H9 (cell line): ENCODE results near the gene SPATA18. TPM values are rescaled to one million over a fixed set of nuclear protein-coding genes. Genes with fewer than 3 reads are reported as not detected.

Experiments used
- DNase-seq: peaks from one replicate; pipeline ENCODE4 v3.0.0-alpha.2; 2017
- H2AFZ ChIP-seq: one replicate; pipeline ENCODE4 v1.6.1; 2013; ENCODE audit warnings: mild to moderate bottlenecking, low read length, control low read depth, moderate library complexity
- H2AK5ac ChIP-seq: 2 replicates; pipeline ENCODE4 v1.6.1; 2013; ENCODE audit warnings: low read length, control low read depth, mixed read lengths; ENCODE audit not compliant: insufficient read length
- H2BK120ac ChIP-seq: one replicate; pipeline ENCODE4 v1.6.1; 2013; ENCODE audit warnings: low read depth, mild to moderate bottlenecking, low read length, control low read depth, inconsistent platforms; ENCODE audit not compliant: poor library complexity, severe bottlenecking
- H2BK12ac ChIP-seq: 2 replicates; pipeline ENCODE4 v1.6.1; 2013; ENCODE audit warnings: low read length, control low read depth, mixed read lengths, low read depth; ENCODE audit not compliant: insufficient read length
- H2BK15ac ChIP-seq: 2 replicates; pipeline ENCODE4 v1.6.1; 2013; ENCODE audit warnings: low read depth, low read length, control low read depth
- H2BK20ac ChIP-seq: one replicate; pipeline ENCODE4 v1.6.1; 2013; ENCODE audit warnings: low read depth, mild to moderate bottlenecking, low read length, control low read depth, inconsistent platforms; ENCODE audit not compliant: poor library complexity, severe bottlenecking
- H2BK5ac ChIP-seq: 2 replicates; pipeline ENCODE4 v1.6.1; 2013; ENCODE audit warnings: low read length, control low read depth, mixed read lengths; ENCODE audit not compliant: insufficient read length
- H3K14ac ChIP-seq: 2 replicates; pipeline ENCODE4 v1.6.1; 2013; ENCODE audit warnings: low read length, control low read depth; ENCODE audit not compliant: insufficient read depth
- H3K18ac ChIP-seq: 2 replicates; pipeline ENCODE4 v1.6.1; 2013; ENCODE audit warnings: low read depth, mild to moderate bottlenecking, mixed read lengths, low read length, control low read depth; ENCODE audit not compliant: insufficient read length
- H3K23ac ChIP-seq: 2 replicates; pipeline ENCODE4 v1.6.1; 2013; ENCODE audit warnings: low read length, control low read depth, mixed read lengths, low read depth; ENCODE audit not compliant: insufficient read length
- H3K23me2 ChIP-seq: 2 replicates; pipeline ENCODE4 v1.6.1; 2013; ENCODE audit warnings: low read depth, mild to moderate bottlenecking, mixed read lengths, low read length, control low read depth; ENCODE audit not compliant: insufficient read length, poor library complexity, severe bottlenecking
- H3K27ac ChIP-seq: 2 replicates; pipeline ENCODE4 v1.5.1; 2013; ENCODE audit warnings: low read length, control low read depth, mixed read lengths, low read depth; ENCODE audit not compliant: insufficient read length
- H3K27me3 ChIP-seq: 2 replicates; pipeline ENCODE4 v1.6.1; 2013; ENCODE audit warnings: low read length, control low read depth, inconsistent platforms; ENCODE audit not compliant: insufficient read depth
- H3K4ac ChIP-seq: 2 replicates; pipeline ENCODE4 v1.6.1; 2013; ENCODE audit warnings: low read depth, mild to moderate bottlenecking, control low read depth, inconsistent platforms, low read length, moderate library complexity
- H3K4me1 ChIP-seq: 2 replicates; pipeline ENCODE4 v1.6.1; 2013; ENCODE audit warnings: low read length, control low read depth, inconsistent platforms; ENCODE audit not compliant: insufficient read depth
- H3K4me2 ChIP-seq: 2 replicates; pipeline ENCODE4 v1.6.1; 2013; ENCODE audit warnings: low read length, control low read depth, mixed read lengths; ENCODE audit not compliant: insufficient read length, insufficient read depth
- H3K56ac ChIP-seq: 2 replicates; pipeline ENCODE4 v1.6.1; 2013; ENCODE audit warnings: low read depth, mild to moderate bottlenecking, mixed read lengths, low read length, control low read depth; ENCODE audit not compliant: insufficient read length
- H3K79me1 ChIP-seq: 2 replicates; pipeline ENCODE4 v1.6.1; 2013; ENCODE audit warnings: low read depth, mild to moderate bottlenecking, moderate library complexity, low read length, control low read depth, inconsistent platforms; ENCODE audit not compliant: insufficient read depth, poor library complexity, severe bottlenecking
- H3K79me2 ChIP-seq: 2 replicates; pipeline ENCODE4 v1.6.1; 2013; ENCODE audit warnings: low read length, control low read depth, inconsistent platforms; ENCODE audit not compliant: insufficient read depth
- H3K9ac ChIP-seq: 2 replicates; pipeline ENCODE4 v1.6.1; 2013; ENCODE audit warnings: low read length, control low read depth, mixed read lengths; ENCODE audit not compliant: insufficient read length; ENCODE audit errors: extremely low read depth
- H3K9me3 ChIP-seq: one replicate; pipeline ENCODE4 v1.6.1; 2013; ENCODE audit warnings: low read depth, low read length, inconsistent platforms; ENCODE audit not compliant: control insufficient read depth
- H3T11ph ChIP-seq: one replicate; pipeline ENCODE4 v1.6.1; 2013; ENCODE audit warnings: mild to moderate bottlenecking, low read length, control low read depth, inconsistent platforms
- H4K20me1 ChIP-seq: one replicate; pipeline ENCODE4 v1.6.1; 2013; ENCODE audit not compliant: control insufficient read depth, insufficient read length, insufficient read depth
- H4K5ac ChIP-seq: 2 replicates; pipeline ENCODE4 v1.6.1; 2013; ENCODE audit warnings: low read depth, mild to moderate bottlenecking, mixed read lengths, low read length, control low read depth; ENCODE audit not compliant: insufficient read length
- H4K8ac ChIP-seq: replicated peaks from 2 replicates; pipeline ENCODE4 v1.6.1; 2013; ENCODE audit warnings: low read length, control low read depth, mixed read lengths, low read depth; ENCODE audit not compliant: insufficient read length
- H4K91ac ChIP-seq: 2 replicates; pipeline ENCODE4 v1.6.1; 2013; ENCODE audit warnings: low read depth, mild to moderate bottlenecking, moderate library complexity, mixed read lengths, low read length, control low read depth; ENCODE audit not compliant: insufficient read length
- H3K27ac Mint-ChIP-seq, 3 experiments: 2 replicates in 2 of 3; 3 replicates in 1 of 3; pipeline ENCODE4 v1.8.0; 2020 to 2021; ENCODE audit warnings: mixed read lengths in 3 of 3, mild to moderate bottlenecking in 1 of 3, moderate library complexity in 1 of 3
- H3K27me3 Mint-ChIP-seq: 2 replicates; pipeline ENCODE4 v1.8.0; 2021; ENCODE audit warnings: low read depth, mild to moderate bottlenecking, moderate library complexity, mixed read lengths
- H3K36me3 Mint-ChIP-seq, 3 experiments: 2 replicates in 2 of 3; 3 replicates in 1 of 3; pipeline ENCODE4 v1.8.0; 2020 to 2021; ENCODE audit warnings: low read depth in 3 of 3, mixed read lengths in 3 of 3; ENCODE audit not compliant: insufficient read depth in 1 of 3
- H3K4me1 Mint-ChIP-seq, 2 experiments: 2 replicates each; pipeline ENCODE4 v1.8.0; 2020; ENCODE audit warnings: mixed read lengths in 2 of 2
- H3K4me3 Mint-ChIP-seq, 2 experiments: 2 replicates in 1 of 2; 3 replicates in 1 of 2; pipeline ENCODE4 v1.8.0; 2020 to 2021; ENCODE audit warnings: mild to moderate bottlenecking in 2 of 2, mixed read lengths in 2 of 2, moderate library complexity in 1 of 2
- H3K9me3 Mint-ChIP-seq, 2 experiments: 2 replicates in 1 of 2; 3 replicates in 1 of 2; pipeline ENCODE4 v1.8.0; 2020; ENCODE audit warnings: mild to moderate bottlenecking in 2 of 2, mixed read lengths in 2 of 2, moderate library complexity in 1 of 2
- CTCF ChIP-seq: fragments of 200-600 bp; sonication (generic); conservative IDR thresholded peaks from 3 replicates; pipeline ENCODE4 v1.8.0; 2021; ENCODE audit warnings: antibody characterized with exemption, mild to moderate bottlenecking
- WGBS: extraction: QIAGEN DNeasy Blood & Tissue Kit; methylation state at CpG from one replicate; pipeline ENCODE4 v1.1.7; 2013; ENCODE audit warnings: missing lambda C conversion rate, low lambda C conversion rate, mixed read lengths; ENCODE audit not compliant: insufficient read length; ENCODE audit errors: extremely low coverage; 5-methylcytosine and 5-hydroxymethylcytosine counted together
- long read RNA-seq: library from polyadenylated mRNA; unstranded; transcript quantifications from one replicate; pipeline ENCODE4 v2.0.0, GENCODE V29; 2020
- total RNA-seq: library from RNA; stranded (reverse); gene quantifications from 2 replicates; pipeline ENCODE4 v1.2.1, GENCODE V29; 2021

The SPATA18 gene, protein sequence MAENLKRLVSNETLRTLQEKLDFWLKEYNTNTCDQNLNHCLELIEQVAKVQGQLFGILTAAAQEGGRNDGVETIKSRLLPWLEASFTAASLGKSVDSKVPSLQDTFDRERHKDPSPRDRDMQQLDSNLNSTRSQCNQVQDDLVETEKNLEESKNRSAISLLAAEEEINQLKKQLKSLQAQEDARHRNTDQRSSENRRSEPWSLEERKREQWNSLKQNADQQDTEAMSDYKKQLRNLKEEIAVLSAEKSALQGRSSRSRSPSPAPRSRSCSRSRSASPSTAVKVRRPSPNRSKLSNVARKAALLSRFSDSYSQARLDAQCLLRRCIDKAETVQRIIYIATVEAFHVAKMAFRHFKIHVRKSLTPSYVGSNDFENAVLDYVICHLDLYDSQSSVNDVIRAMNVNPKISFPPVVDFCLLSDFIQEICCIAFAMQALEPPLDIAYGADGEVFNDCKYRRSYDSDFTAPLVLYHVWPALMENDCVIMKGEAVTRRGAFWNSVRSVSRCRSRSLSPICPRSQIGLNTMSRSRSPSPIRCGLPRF
- total RNA-seq, result 3.9 and 5.5 TPM in 2 replicates
- long read RNA-seq, full-length matches to known transcripts, result 14 of 25 reads
- long read RNA-seq, partial matches to known transcripts, result 1 of 25 reads
- long read RNA-seq, other reads (novel, unspliced or antisense), result 10 of 25 reads

DNA sequence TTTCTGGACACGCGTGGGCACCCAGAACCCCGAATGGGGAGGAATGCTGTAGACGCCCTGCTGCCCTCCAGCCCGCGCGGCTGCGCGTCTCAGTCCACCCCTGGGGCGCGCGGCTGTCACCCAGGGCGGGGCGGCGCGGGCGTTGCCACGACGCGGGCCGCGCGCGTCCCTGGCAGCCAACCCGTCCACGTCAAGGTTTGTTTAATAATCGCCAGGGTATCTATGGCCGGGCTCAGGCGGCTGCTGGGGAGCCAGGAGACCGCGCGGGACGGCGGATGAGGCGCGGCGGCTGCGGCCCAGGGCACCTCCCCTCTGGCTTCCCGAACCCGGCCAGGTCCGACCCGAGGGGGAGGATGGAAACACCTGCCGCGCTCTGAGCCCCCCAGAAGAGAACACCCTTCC lies at the start of gene SPATA18:
TSS of gene SPATA18 (plus strand) at position 92 of the 402 bp plus-strand sequence. CDS start 401 bp downstream, outside the sequence.
- H4K8ac ChIP-seq, result no peak within 1 kb of the TSS
- peak within 1 kb of the TSS; percentile 80; the same call in 1 of the 2 replicates for H3K14ac ChIP-seq
- no peaks in the 10 kb centered on the region for H3K4me1 ChIP-seq
- peak within 1 kb of the TSS in 1 of 3 experiments; percentile 97; a peak in 2 of 7 replicates for H3K27ac Mint-ChIP-seq
- no peak within 1 kb of the TSS for H3K27ac ChIP-seq
- no peaks in the 10 kb centered on the region; the same call in 1 of the 2 replicates for H3K27me3 ChIP-seq
- no peaks in the 10 kb centered on the region for H3K79me1 ChIP-seq
- TF ChIP-seq CTCF, result no peak
- H2BK5ac ChIP-seq, result no peak within 1 kb of the TSS
- H2BK20ac ChIP-seq, result no peak within 1 kb of the TSS
- no peak within 1 kb of the TSS for H3K23ac ChIP-seq
- H3T11ph ChIP-seq, result no peak within 1 kb of the TSS
- H3K9ac ChIP-seq, result peak within 1 kb of the TSS; percentile 21
- H3K36me3 Mint-ChIP-seq, result peaks cover 7 to 9% (median 8%) of the 10 kb centered on the region in 3 experiments; a peak in 6 of 7 replicates
- no CpG with 5 or more reads among the region's 44 CpGs for WGBS
- H3K9me3 Mint-ChIP-seq, result peaks cover 13 to 14% of the 10 kb centered on the region in 2 experiments
- H2BK15ac ChIP-seq, result no peak within 1 kb of the TSS
- H3K18ac ChIP-seq, result peak within 1 kb of the TSS; percentile 71
- H3K4me3 Mint-ChIP-seq, result peak within 1 kb of the TSS; percentile 82 to 85
- H2BK120ac ChIP-seq, result no peak within 1 kb of the TSS
- peaks cover 19 to 34% of the 10 kb centered on the region in 2 experiments for H3K4me1 Mint-ChIP-seq
- no peaks in the 10 kb centered on the region for H3K9me3 ChIP-seq
- no peak within 1 kb of the TSS for H2AK5ac ChIP-seq
- H3K79me2 ChIP-seq, result no peaks in the 10 kb centered on the region
- H3K56ac ChIP-seq, result no peak within 1 kb of the TSS
- no peak within 1 kb of the TSS for H3K4ac ChIP-seq
- no peak within 1 kb of the TSS for H4K5ac ChIP-seq
- peak; percentile 28 for DNase-seq
- H3K4me2 ChIP-seq, result peak within 1 kb of the TSS; percentile 64
- no peak within 1 kb of the TSS for H2BK12ac ChIP-seq
- H2AFZ ChIP-seq, result peak within 1 kb of the TSS; percentile 57
- H4K91ac ChIP-seq, result no peak within 1 kb of the TSS
- H3K23me2 ChIP-seq, result peaks cover 10% of the 10 kb centered on the region
- no peaks in the 10 kb centered on the region for H4K20me1 ChIP-seq
- H3K27me3 Mint-ChIP-seq, result peaks cover 22% of the 10 kb centered on the region
